Measurements from ENCODE around the gene LPIN1. TPM values are rescaled to one million over a fixed set of nuclear protein-coding genes. Genes with fewer than 3 reads are reported as not detected.

Gene LPIN1
- total RNA-seq, 1 donor: 62.2 TPM

DNA sequence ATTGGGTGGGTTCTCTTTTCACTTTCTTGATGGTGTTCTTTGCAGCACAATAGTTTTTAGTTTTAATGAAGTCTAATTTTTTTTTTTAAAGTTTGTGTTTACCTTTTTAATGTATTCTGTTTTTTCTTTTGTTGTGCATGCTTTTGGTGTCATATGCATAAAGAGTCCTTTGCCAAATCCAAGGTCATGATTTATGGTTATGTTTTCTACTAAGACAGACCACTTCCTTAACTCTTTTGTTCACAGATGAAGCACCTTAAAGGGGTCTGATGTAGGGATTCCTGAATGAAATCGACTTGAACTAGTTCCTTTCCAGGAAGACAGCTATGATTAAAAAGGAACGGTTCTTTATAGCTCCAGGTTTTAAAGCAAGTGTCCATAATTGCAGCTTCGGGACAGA, 23.1 kb downstream of the LPIN1 start:
- TF ChIP-seq, protein P1, sequence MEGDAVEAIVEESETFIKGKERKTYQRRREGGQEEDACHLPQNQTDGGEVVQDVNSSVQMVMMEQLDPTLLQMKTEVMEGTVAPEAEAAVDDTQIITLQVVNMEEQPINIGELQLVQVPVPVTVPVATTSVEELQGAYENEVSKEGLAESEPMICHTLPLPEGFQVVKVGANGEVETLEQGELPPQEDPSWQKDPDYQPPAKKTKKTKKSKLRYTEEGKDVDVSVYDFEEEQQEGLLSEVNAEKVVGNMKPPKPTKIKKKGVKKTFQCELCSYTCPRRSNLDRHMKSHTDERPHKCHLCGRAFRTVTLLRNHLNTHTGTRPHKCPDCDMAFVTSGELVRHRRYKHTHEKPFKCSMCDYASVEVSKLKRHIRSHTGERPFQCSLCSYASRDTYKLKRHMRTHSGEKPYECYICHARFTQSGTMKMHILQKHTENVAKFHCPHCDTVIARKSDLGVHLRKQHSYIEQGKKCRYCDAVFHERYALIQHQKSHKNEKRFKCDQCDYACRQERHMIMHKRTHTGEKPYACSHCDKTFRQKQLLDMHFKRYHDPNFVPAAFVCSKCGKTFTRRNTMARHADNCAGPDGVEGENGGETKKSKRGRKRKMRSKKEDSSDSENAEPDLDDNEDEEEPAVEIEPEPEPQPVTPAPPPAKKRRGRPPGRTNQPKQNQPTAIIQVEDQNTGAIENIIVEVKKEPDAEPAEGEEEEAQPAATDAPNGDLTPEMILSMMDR (IDR thresholded peaks at IDR 0.05; ENCODE audit: insufficient read depth, low read depth, low read length): no peak
- DNase-seq (ENCODE audit: low read depth): no peak
- no peak overlapping the region for H3K4me3 ChIP-seq (ENCODE audit: low read depth, low read length)

DNA sequence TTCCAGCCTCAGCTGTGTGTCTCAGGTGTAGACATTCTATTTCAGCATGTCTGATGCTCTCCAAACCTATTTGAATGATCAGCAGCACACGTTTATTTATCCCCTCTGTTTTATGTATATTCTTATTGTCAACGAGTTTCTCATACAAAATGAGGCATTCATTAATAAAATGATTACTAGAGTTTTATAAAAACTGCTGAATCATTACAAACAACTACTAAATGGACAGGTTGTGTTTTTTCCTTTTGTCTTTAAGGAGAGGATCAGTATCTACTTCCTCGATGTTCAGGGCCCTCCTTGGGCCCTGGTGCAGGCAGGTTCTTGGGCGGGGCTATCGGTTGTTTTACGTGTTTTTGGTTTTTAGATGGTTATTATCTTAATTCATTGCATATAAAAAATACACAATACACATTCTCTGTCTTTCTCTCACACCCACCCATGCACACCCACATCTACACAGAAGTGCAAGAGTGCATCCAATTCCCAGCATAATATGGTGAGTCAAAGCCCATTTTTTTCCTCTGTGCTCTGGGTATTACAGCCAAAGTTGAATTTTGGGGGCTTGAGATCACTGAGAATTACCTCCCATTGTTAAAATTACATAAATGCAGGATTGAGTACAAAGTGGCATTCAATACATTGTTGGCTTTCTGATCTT, 24.2 kb downstream of the LPIN1 start:
- H3K4me3 ChIP-seq (ENCODE audit: low read depth, low read length): no peak overlapping the region
- TF ChIP-seq, protein P1 (IDR thresholded peaks at IDR 0.05; ENCODE audit: insufficient read depth, low read depth, low read length): no peak

DNA sequence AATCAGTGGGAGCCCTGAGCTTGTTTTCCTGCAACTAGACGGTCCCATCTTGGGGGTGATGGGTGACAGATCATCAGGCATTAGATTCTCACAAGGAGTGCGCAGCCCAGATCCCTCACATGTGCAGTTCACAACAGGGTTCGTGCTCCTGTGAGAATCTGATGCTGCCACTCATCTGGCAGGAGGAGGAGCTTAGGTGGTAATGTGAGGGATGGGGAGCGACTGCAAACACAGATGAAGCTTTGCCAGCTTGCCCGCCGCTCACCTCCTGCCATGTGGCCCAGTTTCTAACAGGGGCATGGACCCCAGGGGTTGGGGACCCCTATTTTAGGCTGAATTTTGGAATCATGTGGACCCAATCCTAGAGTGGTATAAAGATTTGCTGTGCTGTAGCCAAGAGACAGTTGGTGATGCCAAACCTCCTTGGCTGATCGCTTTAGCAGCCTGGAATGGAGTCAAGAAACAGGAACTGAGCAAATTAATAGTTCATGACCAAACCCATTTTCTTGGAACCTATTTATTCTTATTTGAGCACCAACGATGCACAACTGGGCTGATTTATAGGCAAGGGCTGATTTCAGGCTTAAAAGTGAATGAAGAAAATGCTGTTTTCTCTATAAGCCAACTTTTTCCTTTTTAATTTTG, 25.7 kb downstream of the LPIN1 start:
- TF ChIP-seq, protein P1 (IDR thresholded peaks at IDR 0.05; ENCODE audit: insufficient read depth, low read depth, low read length): no peak
- DNase-seq (ENCODE audit: low read depth): no peak
- no peak overlapping the region for H3K4me3 ChIP-seq (ENCODE audit: low read depth, low read length)

More for the DNA sequence above, 24.2 kb downstream of the LPIN1 start:
- no peak for DNase-seq (ENCODE audit: low read depth)

DNA sequence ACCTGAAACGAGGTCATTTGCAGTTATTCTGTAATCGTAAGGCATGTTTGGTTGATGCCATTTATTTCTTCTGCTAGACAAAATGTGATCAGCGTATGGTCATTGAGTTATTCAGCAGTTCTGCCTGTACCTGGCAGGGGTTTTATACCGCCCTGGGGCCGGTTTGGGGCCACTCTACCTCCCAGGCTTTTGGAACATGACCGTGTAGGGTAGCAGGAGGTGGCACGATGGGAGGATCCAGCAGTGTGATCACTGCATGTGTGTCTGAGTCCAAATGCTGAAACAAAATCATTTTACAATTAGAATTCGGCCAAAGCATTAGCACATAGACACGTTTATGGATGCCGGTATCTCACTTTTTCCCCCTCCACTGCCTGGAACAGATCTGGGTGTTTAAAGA, 26.7 kb downstream of the LPIN1 start:
- no peak for DNase-seq (ENCODE audit: low read depth)
- TF ChIP-seq, protein P1 (IDR thresholded peaks at IDR 0.05; ENCODE audit: insufficient read depth, low read depth, low read length): no peak
- no peak overlapping the region for H3K4me3 ChIP-seq (ENCODE audit: low read depth, low read length)

DNA sequence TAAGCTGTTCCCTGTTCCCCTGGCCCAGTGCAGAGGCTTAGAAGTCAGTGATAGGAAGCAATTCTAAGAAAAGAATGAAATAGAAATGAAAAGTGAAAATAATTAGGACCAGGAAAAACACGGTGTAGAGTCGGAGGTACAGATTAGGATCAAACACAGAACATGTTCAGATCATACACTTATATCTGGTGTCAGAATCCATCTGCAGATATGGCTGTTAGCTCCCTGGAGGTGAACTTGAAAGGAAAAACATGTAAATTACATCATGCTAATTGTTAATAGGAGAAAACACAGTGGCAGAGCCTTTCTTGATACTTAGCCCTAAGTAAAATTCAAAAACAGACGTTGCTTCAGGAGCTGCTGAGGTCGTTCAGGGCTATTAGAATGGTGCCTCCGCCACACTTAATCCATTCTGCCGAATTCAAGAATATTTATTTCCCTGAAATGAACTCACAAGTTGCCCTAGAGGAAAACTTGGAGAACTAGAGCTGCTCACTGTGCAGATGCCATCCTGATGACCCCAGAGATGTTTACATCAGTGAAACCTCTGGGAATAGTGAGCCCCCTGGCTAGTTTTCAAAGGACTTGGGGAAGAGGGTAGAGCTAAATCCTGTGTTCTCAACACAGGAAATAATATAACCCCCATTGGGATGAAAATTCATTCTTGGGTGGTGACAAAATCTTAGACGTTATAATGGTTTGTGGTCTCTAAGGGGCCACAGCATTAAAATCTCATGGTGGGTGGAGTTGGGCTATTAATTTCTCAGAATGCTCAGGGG, 27.5 kb downstream of the LPIN1 start:
- no peak overlapping the region for H3K4me3 ChIP-seq (ENCODE audit: low read depth, low read length)
- TF ChIP-seq, protein P1 (IDR thresholded peaks at IDR 0.05; ENCODE audit: insufficient read depth, low read depth, low read length): no peak
- DNase-seq (ENCODE audit: low read depth): no peak

DNA sequence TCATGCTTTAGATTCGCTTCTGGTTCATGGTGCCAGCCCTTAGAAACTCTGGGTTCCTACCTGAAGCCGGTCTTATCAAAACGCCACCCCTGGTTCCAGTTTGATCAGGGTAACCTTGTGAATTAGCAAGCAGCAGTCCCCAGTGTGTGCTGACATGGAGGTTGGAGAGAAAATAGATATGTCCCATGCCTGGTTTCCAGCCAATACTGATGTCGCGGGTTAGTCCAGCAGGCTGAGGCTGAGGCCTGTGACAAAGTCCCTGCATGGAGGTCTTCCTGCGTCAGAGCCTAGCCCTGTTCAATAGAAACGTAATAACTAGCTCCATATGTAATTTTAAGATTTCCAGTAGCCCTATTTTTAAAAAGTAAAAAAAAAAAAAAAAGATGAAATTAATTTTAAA, 28.2 kb downstream of the LPIN1 start:
- TF ChIP-seq, protein P1 (IDR thresholded peaks at IDR 0.05; ENCODE audit: insufficient read depth, low read depth, low read length): no peak
- H3K4me3 ChIP-seq (ENCODE audit: low read depth, low read length): no peak overlapping the region
- DNase-seq (ENCODE audit: low read depth): no peak

Data from fibroblast of villous mesenchyme (primary cell).